ENCODE results near the gene EHBP1L1. TPM values are rescaled to one million over a fixed set of nuclear protein-coding genes. Genes with fewer than 3 reads are reported as not detected.

EHBP1L1 gene
- 100 to 1,000 TPM; 186 to 472 (median 293) TPM for total RNA-seq

- Histone ChIP-seq H3K9me3 (no peaks in the 10 kb centered on the region), H3K36me3 (peaks cover 11 to 28% (median 27%) of the 10 kb centered on the region in 4 donors), H3K27me3 (no peaks in the 10 kb centered on the region), H3K4me3 (peak within 1 kb of the TSS; percentile 78 to 98 (median 88)), H3K27ac (replicated peaks in 1 of 4) (peak within 1 kb of the TSS; percentile 95 to 99 (median 96)), H3K4me1 (peaks cover 61 to 91% (median 81%) of the 10 kb centered on the region in 4 donors)
- no peak for DNase-seq (ENCODE audit: extremely low spot score)
- 8% methylated on average over 7 of the region's 69 CpGs for WGBS
- no peak for TF ChIP-seq CTCF (IDR thresholded peaks at IDR 0.05)
- TF ChIP-seq POLR2AphosphoS5 (IDR thresholded peaks at IDR 0.05), result peak in 1 of 2 donors; percentile 45
- no peak for TF ChIP-seq EP300 (IDR thresholded peaks at IDR 0.05)
- peak; percentile 25 for TF ChIP-seq POLR2A (IDR thresholded peaks at IDR 0.05; ENCODE audit: low read depth)
- intact Hi-C loops (cut with DNase I), result loop anchor here (2.0 kb wide), 2 partner anchors 17 to 39 kb away; partner anchors contain the start of genes MAP3K11 and PCNX3
These were observed at the start of gene EHBP1L1 for GRCh38 chr11:65575568-65576231. TSS of gene EHBP1L1 (plus strand) at chr11:65576053. CDS start at chr11:65576303, 250 bp downstream.

DNA sequence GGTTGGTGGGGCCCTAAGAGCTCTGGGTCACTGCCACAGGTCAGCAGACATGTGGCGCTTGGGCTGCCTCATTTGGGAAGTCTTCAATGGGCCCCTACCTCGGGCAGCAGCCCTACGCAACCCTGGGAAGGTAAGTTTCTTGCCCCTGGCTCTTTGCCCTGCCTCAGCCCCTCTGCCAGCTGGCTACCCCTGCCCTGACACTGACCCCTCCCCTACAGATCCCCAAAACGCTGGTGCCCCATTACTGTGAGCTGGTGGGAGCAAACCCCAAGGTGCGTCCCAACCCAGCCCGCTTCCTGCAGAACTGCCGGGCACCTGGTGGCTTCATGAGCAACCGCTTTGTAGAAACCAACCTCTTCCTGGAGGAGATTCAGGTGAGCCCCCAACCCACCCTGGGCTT, 49.1 kb upstream of the EHBP1L1 start:
- no peak for TF ChIP-seq EP300 (IDR thresholded peaks at IDR 0.05)
- no peak for TF ChIP-seq POLR2A (IDR thresholded peaks at IDR 0.05; ENCODE audit: low read depth)
- TF ChIP-seq CTCF (IDR thresholded peaks at IDR 0.05), result no peak
- TF ChIP-seq POLR2AphosphoS5 (IDR thresholded peaks at IDR 0.05), result no peak
- Histone ChIP-seq H3K4me3 (no peak overlapping the region), H3K9me3 (no peaks in the 10 kb centered on the region), H3K27ac (replicated peaks in 1 of 4) (no peak overlapping the region), H3K36me3 (peaks cover 11 to 59% (median 56%) of the 10 kb centered on the region in 4 donors), H3K4me1 (peaks cover 23 to 41% (median 31%) of the 10 kb centered on the region in 4 donors), H3K27me3 (no peaks in the 10 kb centered on the region)
- DNase-seq (ENCODE audit: extremely low spot score), result no peak
- WGBS, result 88% methylated on average over 8 of the region's 8 CpGs
- intact Hi-C loops (cut with DNase I), result no loop called here

GRCh38 chr11:65528819-65529350, 47.0 kb upstream of the EHBP1L1 start:
- Histone ChIP-seq H3K4me1 (peaks cover 19 to 42% (median 32%) of the 10 kb centered on the region in 4 donors), H3K36me3 (peaks cover 29 to 81% (median 77%) of the 10 kb centered on the region in 4 donors), H3K4me3 (no peak overlapping the region), H3K9me3 (no peaks in the 10 kb centered on the region), H3K27me3 (no peaks in the 10 kb centered on the region), H3K27ac (replicated peaks in 1 of 4) (no peak overlapping the region)
- DNase-seq (ENCODE audit: extremely low spot score), result no peak
- intact Hi-C loops (cut with DNase I), result no loop called here
- WGBS, result 83% methylated on average over 12 of the region's 12 CpGs
- no peak for TF ChIP-seq POLR2AphosphoS5 (IDR thresholded peaks at IDR 0.05)
- TF ChIP-seq EP300 (IDR thresholded peaks at IDR 0.05), result no peak
- no peak for TF ChIP-seq POLR2A (IDR thresholded peaks at IDR 0.05; ENCODE audit: low read depth)
- no peak for TF ChIP-seq CTCF (IDR thresholded peaks at IDR 0.05)

DNA sequence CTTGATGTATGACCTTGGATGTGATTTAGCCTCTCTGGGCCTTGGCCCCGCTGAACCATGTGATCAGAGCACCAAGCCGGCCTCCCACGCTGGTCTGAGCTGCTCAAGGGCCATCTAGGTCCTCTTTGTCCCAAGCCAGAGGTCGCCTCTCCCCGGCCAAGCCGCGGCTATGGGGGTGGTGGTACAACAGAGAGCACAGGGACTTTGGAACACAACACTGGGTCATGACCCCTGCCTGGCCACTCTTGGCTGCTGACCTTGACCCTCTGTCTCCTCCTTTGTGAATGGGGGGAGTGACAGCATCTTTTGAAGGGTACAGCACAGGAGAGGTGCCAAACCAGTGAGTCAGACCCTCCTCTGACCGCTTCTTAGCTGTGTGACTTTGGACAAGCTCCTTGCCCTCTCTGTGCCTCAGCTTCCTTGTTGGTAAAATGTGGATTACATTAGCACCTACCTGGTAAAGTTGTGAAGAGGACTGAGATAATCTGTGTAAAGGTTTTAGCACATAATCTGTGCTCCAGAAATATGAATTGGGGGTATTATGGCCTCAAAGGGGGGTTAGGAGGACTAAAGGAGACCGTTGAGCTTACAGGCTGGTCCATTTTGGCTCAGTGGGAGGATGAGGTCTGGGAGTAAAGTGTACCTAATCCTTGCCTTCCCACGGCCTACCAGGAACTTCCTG, 46.2 kb upstream of the EHBP1L1 start:
- Histone ChIP-seq H3K27me3 (no peaks in the 10 kb centered on the region), H3K4me3 (no peak overlapping the region), H3K36me3 (peaks cover 29 to 88% (median 84%) of the 10 kb centered on the region in 4 donors), H3K27ac (replicated peaks in 1 of 4) (no peak overlapping the region), H3K4me1 (peaks cover 13 to 35% (median 25%) of the 10 kb centered on the region in 4 donors), H3K9me3 (no peaks in the 10 kb centered on the region)
- intact Hi-C loops (cut with DNase I), result no loop called here
- no peak for DNase-seq (ENCODE audit: extremely low spot score)
- WGBS, result 80% methylated on average over 3 of the region's 10 CpGs
- no peak for TF ChIP-seq EP300 (IDR thresholded peaks at IDR 0.05)
- TF ChIP-seq POLR2AphosphoS5 (IDR thresholded peaks at IDR 0.05), result no peak
- TF ChIP-seq POLR2A (IDR thresholded peaks at IDR 0.05; ENCODE audit: low read depth), result no peak
- TF ChIP-seq CTCF (IDR thresholded peaks at IDR 0.05), result no peak
